H1 (cell line): ENCODE measurements around the gene SMAD6. TPM values are rescaled to one million over a fixed set of nuclear protein-coding genes. Genes with fewer than 3 reads are reported as not detected.

ENCODE experiments used
- CTCF ChIA-PET: fragments of 300-600 bp; sonication (Branson Sonifier 250); formaldehyde crosslinking; loops from one replicate; lab custom pipeline; 2021; ENCODE audit not compliant: partially characterized antibody; lab: Charles Lee
- POLR2A ChIA-PET: fragments of 300-600 bp; sonication (Branson Sonifier 250); formaldehyde crosslinking; loops from one replicate; lab custom pipeline; 2021; ENCODE audit warnings: inconsistent platforms; ENCODE audit not compliant: partially characterized antibody; lab: Charles Lee
- DNase-seq, 2 experiments: peaks; one replicate each; pipeline versions ENCODE4 v3.0.0 to v3.0.0-alpha.2; 2010 to 2022; ENCODE audit warnings: low spot score in 2 of 2, low read depth in 1 of 2, mixed read lengths in 1 of 2
- FAIRE-seq: peaks from 2 replicates; lab custom pipeline; 2011; peaks lifted over from hg19 to GRCh38; lab: Jason Lieb, UNC
- H2AFZ ChIP-seq: 2 replicates; pipeline ENCODE4 v1.8.1; 2012; ENCODE audit warnings: low read length, inconsistent platforms
- H2AK5ac ChIP-seq: 2 replicates; pipeline ENCODE4 v1.6.1; 2013; ENCODE audit warnings: low read depth, low read length
- H2BK120ac ChIP-seq: replicated peaks from 2 replicates; pipeline ENCODE3; 2013; ENCODE audit warnings: low read depth, low read length, inconsistent platforms
- H2BK12ac ChIP-seq: 2 replicates; pipeline ENCODE4 v1.6.1; 2013; ENCODE audit warnings: low read depth, low read length
- H2BK15ac ChIP-seq: 2 replicates; pipeline ENCODE4 v1.6.1; 2013; ENCODE audit warnings: low read length
- H2BK20ac ChIP-seq: 2 replicates; pipeline ENCODE4 v1.6.1; 2013; ENCODE audit warnings: low read length
- H2BK5ac ChIP-seq: 2 replicates; pipeline ENCODE4 v1.6.1; 2013; ENCODE audit warnings: low read depth, low read length
- H3K14ac ChIP-seq: 2 replicates; pipeline ENCODE4 v1.6.1; 2013; ENCODE audit warnings: inconsistent platforms; ENCODE audit not compliant: insufficient read length
- H3K18ac ChIP-seq: 2 replicates; pipeline ENCODE4 v1.6.1; 2013; ENCODE audit warnings: low read length; ENCODE audit errors: extremely low read depth
- H3K23ac ChIP-seq: 2 replicates; pipeline ENCODE4 v1.6.1; 2013; ENCODE audit warnings: inconsistent platforms; ENCODE audit not compliant: insufficient read length
- H3K23me2 ChIP-seq: 2 replicates; pipeline ENCODE4 v1.6.1; 2013; ENCODE audit warnings: low read depth, low read length
- H3K27ac ChIP-seq: 2 replicates; pipeline ENCODE4 v1.6.1; 2011; ENCODE audit warnings: low read depth, low read length, inconsistent platforms
- H3K27me3 ChIP-seq, 4 experiments: replicated peaks in 1 of 4; 1 replicate in 1 of 4; 2 replicates in 3 of 4; pipeline versions ENCODE4 v1.6.1 to v1.8.1; 2011 to 2013; ENCODE audit warnings: low read length in 3 of 4, mild to moderate bottlenecking in 3 of 4, inconsistent platforms in 2 of 4, mixed read lengths in 2 of 4, moderate library complexity in 1 of 4; ENCODE audit not compliant: control insufficient read depth in 3 of 4, insufficient read depth in 3 of 4; ENCODE audit errors: extremely low read depth in 1 of 4
- H3K36me3 ChIP-seq, 4 experiments: 2 replicates each; pipeline versions ENCODE4 v1.6.1 to v1.8.1; 2011 to 2013; ENCODE audit warnings: mild to moderate bottlenecking in 4 of 4, low read length in 3 of 4, moderate library complexity in 2 of 4, control low read depth in 1 of 4, inconsistent platforms in 1 of 4; ENCODE audit not compliant: insufficient read depth in 4 of 4, control insufficient read depth in 2 of 4
- H3K4ac ChIP-seq: replicated peaks from 2 replicates; pipeline ENCODE3; 2013; ENCODE audit warnings: low read length, low read depth, mixed read lengths, inconsistent platforms; ENCODE audit not compliant: insufficient read length
- H3K4me1 ChIP-seq, 4 experiments: replicated peaks in 1 of 4; 1 replicate in 1 of 4; 2 replicates in 3 of 4; pipeline versions ENCODE4 v1.6.1 to v1.8.1; 2011 to 2013; ENCODE audit warnings: low read length in 3 of 4, inconsistent platforms in 2 of 4, mixed read lengths in 1 of 4; ENCODE audit not compliant: insufficient read depth in 4 of 4, control insufficient read depth in 3 of 4
- H3K4me2 ChIP-seq, 2 experiments: 2 replicates each; pipeline versions ENCODE4 v1.6.1 to v1.8.1; 2011 to 2013; ENCODE audit warnings: low read depth in 2 of 2, low read length in 2 of 2, control low read depth in 1 of 2, inconsistent platforms in 1 of 2, mild to moderate bottlenecking in 1 of 2; ENCODE audit not compliant: insufficient read depth in 1 of 2
- H3K4me3 ChIP-seq, 4 experiments: fragments of 200-600, 300-600 bp in 1 of 4; sonication (generic), shearing (Covaris generic), sonication (Bioruptor Twin) in 1 of 4; 2 replicates each; pipeline versions ENCODE4 v1.5.1 to v1.8.1; 2011 to 2016; ENCODE audit warnings: low read length in 4 of 4, low read depth in 3 of 4, control low read depth in 2 of 4, inconsistent platforms in 2 of 4, mild to moderate bottlenecking in 2 of 4, mixed read lengths in 1 of 4, moderate library complexity in 1 of 4; ENCODE audit not compliant: insufficient read depth in 2 of 4; ENCODE audit errors: extremely low read depth in 1 of 4
- H3K56ac ChIP-seq: replicated peaks from 2 replicates; pipeline ENCODE3; 2013; ENCODE audit warnings: low read depth, mild to moderate bottlenecking, mixed read lengths, low read length, inconsistent platforms; ENCODE audit not compliant: insufficient read length
- H3K79me1 ChIP-seq: 2 replicates; pipeline ENCODE4 v1.6.1; 2013; ENCODE audit warnings: low read depth, low read length, control low read depth
- H3K79me2 ChIP-seq, 2 experiments: 2 replicates each; pipeline versions ENCODE4 v1.6.1 to v1.8.1; 2012 to 2013; ENCODE audit warnings: low read length in 2 of 2, mild to moderate bottlenecking in 2 of 2, inconsistent platforms in 1 of 2; ENCODE audit not compliant: insufficient read depth in 2 of 2, control insufficient read depth in 1 of 2
- H3K9ac ChIP-seq, 4 experiments: replicated peaks in 1 of 4; 1 replicate in 1 of 4; 2 replicates in 3 of 4; pipeline versions ENCODE4 v1.6.1 to v1.8.1; 2011 to 2013; ENCODE audit warnings: low read depth in 3 of 4, low read length in 3 of 4, control low read depth in 2 of 4, mild to moderate bottlenecking in 2 of 4, moderate library complexity in 2 of 4, inconsistent platforms in 1 of 4; ENCODE audit errors: extremely low read depth in 1 of 4
- H3K9me3 ChIP-seq, 2 experiments: 2 replicates each; pipeline versions ENCODE4 v1.6.1 to v1.8.1; 2012 to 2013; ENCODE audit warnings: mild to moderate bottlenecking in 2 of 2, moderate library complexity in 2 of 2, control low read depth in 1 of 2, inconsistent platforms in 1 of 2, low read depth in 1 of 2, low read length in 1 of 2, mixed read lengths in 1 of 2; ENCODE audit not compliant: insufficient read depth in 2 of 2
- H4K20me1 ChIP-seq, 2 experiments: replicated peaks in 1 of 2; 2 replicates each; pipeline versions ENCODE3 to v1.8.1; 2011 to 2013; ENCODE audit warnings: inconsistent platforms in 2 of 2, low read length in 2 of 2, mild to moderate bottlenecking in 1 of 2; ENCODE audit not compliant: insufficient read depth in 2 of 2, control insufficient read depth in 1 of 2
- H4K5ac ChIP-seq: 2 replicates; pipeline ENCODE4 v1.6.1; 2013; ENCODE audit warnings: low read length, low read depth, mixed read lengths, inconsistent platforms; ENCODE audit not compliant: insufficient read length
- H4K8ac ChIP-seq: 2 replicates; pipeline ENCODE4 v1.8.0; 2013; ENCODE audit warnings: mild to moderate bottlenecking, moderate library complexity, low read length, inconsistent platforms; ENCODE audit not compliant: insufficient read depth; ENCODE audit errors: extremely low read depth
- H4K91ac ChIP-seq: replicated peaks from 2 replicates; pipeline ENCODE3; 2013; ENCODE audit warnings: low read length, mixed read lengths, inconsistent platforms; ENCODE audit not compliant: insufficient read length
- EGR1 ChIP-seq: IDR thresholded peaks from 2 replicates; pipeline ENCODE4 v1.6.1; 2011; ENCODE audit warnings: low read depth, low read length, borderline replicate concordance
- HDAC2 ChIP-seq, 2 experiments: fragments of 300-600 bp in 1 of 2; sonication (generic) in 1 of 2; IDR thresholded peaks; 2 replicates each; pipeline ENCODE4 v1.6.1; 2011 to 2012; ENCODE audit warnings: low read depth in 2 of 2, low read length in 2 of 2, mild to moderate bottlenecking in 2 of 2, moderate library complexity in 2 of 2, borderline replicate concordance in 1 of 2, inconsistent platforms in 1 of 2
- WGBS, 2 experiments: shearing (Covaris generic) in 1 of 2; methylation state at CpG; one replicate each; pipeline versions ENCODE4 v1.1.6 to v1.1.7; 2013 to 2015; ENCODE audit warnings: low lambda C conversion rate in 2 of 2, mixed read lengths in 2 of 2, inconsistent platforms in 1 of 2, low coverage in 1 of 2, missing lambda C conversion rate in 1 of 2; ENCODE audit not compliant: insufficient replicate concordance in 2 of 2, insufficient coverage in 1 of 2, insufficient read length in 1 of 2; ENCODE audit errors: extremely low coverage in 1 of 2, missing lambda C conversion rate in 1 of 2; 5-methylcytosine and 5-hydroxymethylcytosine counted together
- polyA plus RNA-seq, 7 experiments: library from polyadenylated mRNA; depleted of rRNA in 3 of 7; stranded (reverse) in 5 of 7; unstranded in 2 of 7; fragments of >200 nt in 5 of 7; fragments of 200-250 nt in 2 of 7; gene quantifications; 1 replicate in 5 of 7; 2 replicates in 1 of 7; 4 replicates in 1 of 7; pipeline versions ENCODE4 v1.2.1 to v1.2.3, GENCODE V29; 2011 to 2013; ENCODE audit warnings: missing spikeins in 2 of 7, mixed read lengths in 2 of 7
- total RNA-seq: library from RNA; stranded (reverse); fragmentation: NEBNext Ultra II Directional; extraction: Animal tissue kit (Norgen Biotek cat#: 25700); gene quantifications from 2 replicates; pipeline ENCODE4 v1.2.1, GENCODE V29; 2021

SMAD6 gene
- total and polyA plus RNA-seq, 2 of the 8 experiments (the other 6 are each of a cell fraction or from before 2014, with no cell fraction given), result 1.8 to 7.0 TPM

- H3K9me3 ChIP-seq, result no peaks in the 10 kb centered on the region
- ChIA-PET POLR2A (interaction anchor here (1.2 kb wide), 1 partner anchor 11 kb away, joined by 3 read pairs; no protein-coding TSS in a partner anchor), CTCF (interaction anchor here (0.6 to 13.5 kb wide), 19 partner anchors 11 to 570 kb away, joined by 3 to 202 read pairs (median 3); no protein-coding TSS in a partner anchor)
- H2BK5ac ChIP-seq, result no peak overlapping the region
- 89% methylated on average over 1 of the region's 1 CpG; no CpG with 5 or more reads in 1 of the 2 experiments for WGBS, 2 experiments
- H3K4me3 ChIP-seq, result no peak overlapping the region
- TF ChIP-seq EGR1 (no peak), HDAC2 (IDR thresholded peaks at IDR 0.05; ENCODE audit: borderline replicate concordance in 1 of 2, low read depth in 2 of 2, low read length in 2 of 2) (no peak)
- H3K4me2 ChIP-seq, result no peak overlapping the region
- no peak overlapping the region for H4K91ac ChIP-seq
- no peak for FAIRE-seq
- H3K4me1 ChIP-seq, result peaks cover 9 to 18% (median 13%) of the 10 kb centered on the region in 4 experiments
- no peak overlapping the region for H3K9ac ChIP-seq
- no peak overlapping the region for H3K14ac ChIP-seq
- H3K18ac ChIP-seq, result no peak overlapping the region
- H2BK120ac ChIP-seq, result no peak overlapping the region
- H3K23me2 ChIP-seq, result no peaks in the 10 kb centered on the region
- H3K56ac ChIP-seq, result no peak overlapping the region
- no peak overlapping the region for H4K8ac ChIP-seq
- no peaks in the 10 kb centered on the region for H3K27me3 ChIP-seq
- no peak overlapping the region for H2BK12ac ChIP-seq
- H3K79me2 ChIP-seq, result no peaks in the 10 kb centered on the region
- H3K23ac ChIP-seq, result no peak overlapping the region
- no peak overlapping the region for H4K5ac ChIP-seq
- no peak overlapping the region for H3K27ac ChIP-seq
- no peak overlapping the region for H2BK15ac ChIP-seq
- H3K4ac ChIP-seq, result no peak overlapping the region
- no peak for DNase-seq
- H2AFZ ChIP-seq, result no peak overlapping the region
- H2BK20ac ChIP-seq, result no peak overlapping the region
- H4K20me1 ChIP-seq, result peaks cover 0 to 2% of the 10 kb centered on the region in 2 experiments
- no peak overlapping the region for H2AK5ac ChIP-seq
- H3K79me1 ChIP-seq, result no peaks in the 10 kb centered on the region
- peaks cover 0 to 5% (median 0%) of the 10 kb centered on the region in 4 experiments; a peak in 1 of 8 replicates for H3K36me3 ChIP-seq
Observed at GRCh38 chr15:66778314-66778665, 76.3 kb downstream of the SMAD6 start.
